GM12801 (cell line): Measurements from ENCODE around the gene FAM120A.

Experiments used
- CTCF ChIP-seq: IDR thresholded peaks from one replicate; pipeline ENCODE4 v1.5.1; 2011; ENCODE audit warnings: control low read depth; ENCODE audit not compliant: insufficient read length; ENCODE audit errors: extremely low read depth

The FAM120A gene

GRCh38 chr9:93510041-93510440 lies 58.6 kb downstream of the FAM120A start:
- no peak for TF ChIP-seq CTCF

GRCh38 chr9:93513606-93514005 lies 62.1 kb downstream of the FAM120A start:
- no peak for TF ChIP-seq CTCF

- TF ChIP-seq CTCF: no peak
These were observed 65.8 kb downstream of the FAM120A start for GRCh38 chr9:93517331-93517730.

GRCh38 chr9:93520523-93520922 lies 69.0 kb downstream of the FAM120A start:
- TF ChIP-seq CTCF: no peak

GRCh38 chr9:93522736-93523135 lies 71.3 kb downstream of the FAM120A start:
- TF ChIP-seq CTCF: no peak

DNA sequence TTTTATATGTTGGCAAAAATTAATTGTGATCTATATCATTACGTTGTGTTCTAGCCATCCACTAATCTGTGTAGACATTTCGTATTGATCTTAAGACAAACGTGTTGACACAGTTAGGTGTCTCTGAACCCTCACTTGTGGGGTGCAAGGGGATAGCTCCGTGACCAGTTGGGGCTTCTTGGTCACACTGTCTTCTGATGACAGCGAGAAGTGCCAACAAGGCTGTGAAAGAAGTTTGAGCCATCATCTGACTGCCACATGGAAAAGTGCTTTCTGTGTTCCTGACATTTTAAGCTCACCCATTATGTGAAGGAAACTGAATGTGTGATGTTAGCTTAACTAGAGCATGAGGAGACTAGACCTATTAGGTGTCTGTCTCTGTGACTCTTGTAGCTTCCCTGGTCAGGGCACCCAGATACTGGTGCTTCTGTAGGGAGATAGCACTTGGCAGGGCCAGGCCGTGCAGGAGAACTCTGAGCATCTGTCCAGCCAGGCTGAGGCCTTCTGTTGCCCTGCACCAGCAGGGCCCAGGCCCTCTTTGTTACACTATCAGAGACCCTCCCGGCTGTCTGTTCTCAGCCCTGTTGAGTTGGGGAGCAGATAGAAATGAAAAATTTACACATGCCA lies 72.1 kb downstream of the FAM120A start:
- no peak for TF ChIP-seq CTCF

GRCh38 chr9:93525476-93525875 lies 74.0 kb downstream of the FAM120A start:
- TF ChIP-seq CTCF: no peak
